Globus pallidus (tissue), 1 donor: Measurements from ENCODE around the gene SLC9A9.

Experiments used
- DNase-seq: peaks from one replicate; pipeline ENCODE4 v3.0.0-alpha.2; 2015; ENCODE audit warnings: low spot score

SLC9A9 gene

GRCh38 chr3:143506190-143506589 lies 342.1 kb downstream of the SLC9A9 start:
- no peak for DNase-seq

- no peak for DNase-seq
Measured at GRCh38 chr3:143503325-143503885, 344.9 kb downstream of the SLC9A9 start.

- no peak for DNase-seq
Measured at GRCh38 chr3:143502081-143502480, 346.2 kb downstream of the SLC9A9 start.

- no peak for DNase-seq
Measured at GRCh38 chr3:143497382-143497781, 350.9 kb downstream of the SLC9A9 start.

GRCh38 chr3:143496191-143496590 lies 352.1 kb downstream of the SLC9A9 start:
- DNase-seq, result no peak

GRCh38 chr3:143495527-143495926 lies 352.7 kb downstream of the SLC9A9 start:
- DNase-seq, result no peak

GRCh38 chr3:143486611-143487010 lies 361.7 kb downstream of the SLC9A9 start:
- DNase-seq, result no peak

GRCh38 chr3:143484846-143485512 lies 363.3 kb downstream of the SLC9A9 start:
- DNase-seq, result no peak

- no peak for DNase-seq
Measured at GRCh38 chr3:143483214-143483613, 365.1 kb downstream of the SLC9A9 start.

GRCh38 chr3:143482106-143483088 lies 365.9 kb downstream of the SLC9A9 start:
- no peak for DNase-seq

GRCh38 chr3:143480344-143480743 lies 367.9 kb downstream of the SLC9A9 start:
- no peak for DNase-seq

- DNase-seq, result no peak
Measured at GRCh38 chr3:143479727-143480126, 368.5 kb downstream of the SLC9A9 start.

GRCh38 chr3:143478115-143478693 lies 370.1 kb downstream of the SLC9A9 start:
- DNase-seq, result no peak

GRCh38 chr3:143476965-143477640 lies 371.2 kb downstream of the SLC9A9 start:
- no peak for DNase-seq

GRCh38 chr3:143475981-143476380 lies 372.3 kb downstream of the SLC9A9 start:
- no peak for DNase-seq

- DNase-seq, result no peak
Measured at GRCh38 chr3:143472731-143473523, 375.3 kb downstream of the SLC9A9 start.

GRCh38 chr3:143471705-143472104 lies 376.6 kb downstream of the SLC9A9 start:
- no peak for DNase-seq

GRCh38 chr3:143469159-143469558 lies 379.1 kb downstream of the SLC9A9 start:
- DNase-seq, result no peak

- DNase-seq, result no peak
Measured at GRCh38 chr3:143465666-143466065, 382.6 kb downstream of the SLC9A9 start.

GRCh38 chr3:143464850-143465249 lies 383.4 kb downstream of the SLC9A9 start:
- DNase-seq, result no peak

GRCh38 chr3:143455480-143455879 lies 392.8 kb downstream of the SLC9A9 start:
- DNase-seq, result no peak
